IPS-NIHi7 (cell line): Measurements from ENCODE around the gene RSPO3.
A peak's percentile ranks its signal among the peaks of the same experiment; 100 is the strongest.

Source experiments
- DNase-seq: peaks from one replicate; pipeline ENCODE4 v3.0.0; 2012; ENCODE audit warnings: mixed read lengths; ENCODE audit errors: extremely low spot score

RSPO3 gene

DNA sequence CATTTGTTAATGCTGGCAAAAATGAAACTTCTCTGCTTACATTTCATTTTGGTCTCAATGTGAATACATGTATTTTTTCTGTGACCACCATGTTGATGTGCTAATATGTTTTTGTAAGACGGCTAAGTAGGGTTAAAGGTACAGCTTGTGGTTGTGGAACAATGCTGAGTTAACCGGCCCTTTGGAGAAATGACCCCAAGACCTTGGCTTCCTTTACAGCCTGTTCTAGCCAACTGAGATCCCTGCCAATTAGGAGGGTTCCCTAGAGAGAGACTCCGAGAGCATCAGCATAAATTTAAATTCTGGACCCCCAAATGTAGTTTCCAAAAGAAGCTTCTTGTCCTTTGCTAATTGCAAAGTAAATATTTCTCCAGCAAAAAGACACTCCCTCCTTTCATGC lies 44.4 kb downstream of the RSPO3 start:
- DNase-seq = no peak

DNA sequence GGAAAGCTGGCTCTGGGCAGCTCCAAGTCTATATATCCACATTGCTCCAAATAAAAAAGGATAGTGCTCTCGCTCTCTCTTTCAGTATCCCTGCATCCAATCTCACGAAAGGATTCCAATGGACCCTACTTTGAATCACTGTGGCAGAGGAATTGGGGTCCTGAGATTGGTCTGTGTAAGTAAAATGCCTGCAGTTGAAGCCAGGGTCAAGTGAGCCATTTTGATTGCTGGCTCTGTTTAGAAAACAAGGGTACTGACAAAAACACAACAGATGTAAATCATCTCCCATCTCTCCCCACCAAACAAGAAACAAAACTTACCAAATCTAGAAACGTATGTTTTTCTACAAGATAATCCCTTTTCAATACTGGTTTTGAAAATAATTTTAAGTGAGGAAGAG lies 45.6 kb downstream of the RSPO3 start:
- no peak for DNase-seq

DNA sequence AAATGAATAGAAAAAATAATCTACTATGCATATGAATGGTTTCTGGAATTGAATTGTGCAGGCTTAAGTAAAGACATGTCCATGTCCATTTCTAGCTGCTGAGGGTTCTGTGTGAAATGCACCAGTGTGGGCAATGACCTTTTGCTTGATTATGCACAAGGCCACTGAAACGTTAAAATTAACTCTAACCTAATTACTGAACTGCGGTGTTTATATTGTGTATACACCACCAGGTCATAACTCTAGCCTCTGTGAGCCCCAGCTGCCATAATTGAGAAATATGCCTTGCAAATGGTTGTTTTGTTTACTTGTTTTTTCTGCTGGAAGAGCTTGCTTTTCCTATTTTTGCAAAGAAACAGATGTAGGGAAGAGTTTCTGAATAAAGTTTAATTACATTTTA lies 46.1 kb downstream of the RSPO3 start:
- DNase-seq = no peak

DNA sequence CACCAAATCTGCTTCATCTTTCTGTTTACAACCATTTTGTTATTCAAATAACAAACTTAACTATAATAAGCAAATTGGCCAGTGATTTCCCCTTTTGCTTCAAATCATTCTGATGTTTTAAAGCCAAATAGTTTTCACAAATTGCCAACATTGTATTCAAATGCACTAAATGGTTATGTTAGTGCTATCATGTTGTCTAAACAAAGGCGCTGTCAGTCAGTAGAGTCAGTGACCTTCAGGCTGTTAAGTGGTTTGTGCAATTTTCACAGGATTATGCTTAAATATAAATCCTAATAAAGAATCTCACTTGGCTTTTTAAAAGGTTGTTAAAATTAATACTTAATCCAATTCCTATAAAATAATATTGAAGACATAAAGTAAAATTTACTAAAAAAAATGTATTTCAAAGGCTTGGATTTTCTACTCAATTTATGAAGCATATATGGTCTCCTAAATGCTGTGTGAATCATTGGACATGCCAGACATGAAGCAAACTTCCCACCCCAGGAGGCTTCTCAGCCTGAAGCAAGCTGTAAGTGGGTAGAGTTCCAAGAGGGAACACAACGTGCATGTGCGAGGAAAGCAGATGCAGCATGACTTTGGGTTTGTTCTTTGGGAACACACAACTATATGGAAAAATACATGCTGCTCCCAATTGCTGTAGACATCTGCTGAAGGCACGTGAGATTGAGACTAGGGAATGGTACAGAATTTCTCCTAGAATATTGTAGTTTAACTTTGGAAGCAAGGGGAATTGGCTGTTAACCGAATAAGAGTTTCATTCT lies 54.9 kb downstream of the RSPO3 start:
- DNase-seq = no peak

DNA sequence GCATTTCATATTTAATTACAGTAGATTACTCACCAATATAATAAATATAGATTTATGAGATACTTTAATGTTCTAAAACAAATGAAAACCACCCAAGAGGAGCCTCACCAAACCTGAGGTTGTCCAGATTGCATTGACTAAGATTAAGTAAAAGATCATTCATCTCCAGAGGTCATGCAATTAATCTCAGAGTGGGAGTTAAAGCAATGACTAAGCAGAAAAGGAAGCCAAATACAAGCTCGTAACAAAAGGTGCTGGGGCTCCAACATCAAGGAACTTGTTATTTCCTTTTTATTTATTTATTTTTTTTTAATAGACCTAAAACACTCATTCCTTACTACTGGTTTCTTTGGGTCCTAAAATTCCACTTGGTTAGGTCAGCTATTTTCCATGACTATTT lies 57.7 kb downstream of the RSPO3 start:
- no peak for DNase-seq

DNA sequence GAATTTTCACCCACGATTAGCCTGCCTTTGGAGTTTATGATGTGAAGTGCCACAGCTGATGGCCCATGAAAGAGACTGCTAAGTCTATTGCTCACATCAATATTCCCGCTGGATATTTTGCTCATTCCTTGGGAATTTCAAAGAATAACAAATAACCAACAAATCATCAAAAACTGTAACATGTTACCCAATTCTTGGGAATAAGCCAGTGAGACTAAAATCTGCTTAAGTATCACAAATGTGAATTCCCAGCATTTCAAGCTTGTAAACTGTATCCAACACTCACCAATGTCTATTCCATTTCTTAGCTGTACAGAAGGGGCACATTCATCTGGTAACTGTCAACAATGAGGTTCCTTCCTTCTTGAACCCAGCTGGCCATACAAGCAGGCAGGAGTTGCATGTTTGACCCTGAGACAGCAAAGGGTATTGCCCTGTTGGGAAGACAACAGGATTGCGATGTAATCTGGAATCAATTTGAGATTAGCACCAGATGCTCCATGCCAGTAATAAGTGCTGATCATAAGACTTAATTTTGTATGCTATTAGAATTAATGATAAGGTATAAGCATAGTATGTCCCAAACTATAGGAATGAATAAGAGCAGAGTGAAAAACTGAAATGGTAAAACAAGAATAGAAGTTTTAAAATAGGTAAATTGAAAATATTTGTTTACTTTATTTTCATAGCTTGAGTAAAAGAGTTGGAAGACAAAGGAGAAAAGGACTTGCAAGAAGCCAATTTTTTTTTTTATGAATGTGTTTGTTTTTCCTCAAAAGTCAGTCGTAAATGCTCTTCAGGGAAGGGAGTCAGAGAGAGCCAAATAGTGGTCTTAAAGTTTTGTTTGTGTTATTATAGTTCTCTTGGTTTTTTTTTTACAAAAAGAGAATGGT lies 58.8 kb downstream of the RSPO3 start:
- no peak for DNase-seq

DNA sequence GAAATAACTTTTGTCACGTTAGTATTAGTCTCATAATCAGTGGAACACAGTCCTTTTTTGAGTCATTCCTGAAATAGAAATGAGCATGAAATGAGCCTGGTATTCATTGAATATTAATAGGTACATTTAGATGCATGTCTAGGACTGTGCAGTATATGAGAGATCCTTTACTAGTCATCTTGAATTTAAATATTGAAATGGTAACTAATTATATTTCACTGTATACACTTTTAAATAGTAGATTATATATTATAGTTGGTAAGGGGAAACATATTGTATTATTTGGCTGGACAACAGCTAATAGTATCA lies 59.4 kb downstream of the RSPO3 start:
- no peak for DNase-seq

DNA sequence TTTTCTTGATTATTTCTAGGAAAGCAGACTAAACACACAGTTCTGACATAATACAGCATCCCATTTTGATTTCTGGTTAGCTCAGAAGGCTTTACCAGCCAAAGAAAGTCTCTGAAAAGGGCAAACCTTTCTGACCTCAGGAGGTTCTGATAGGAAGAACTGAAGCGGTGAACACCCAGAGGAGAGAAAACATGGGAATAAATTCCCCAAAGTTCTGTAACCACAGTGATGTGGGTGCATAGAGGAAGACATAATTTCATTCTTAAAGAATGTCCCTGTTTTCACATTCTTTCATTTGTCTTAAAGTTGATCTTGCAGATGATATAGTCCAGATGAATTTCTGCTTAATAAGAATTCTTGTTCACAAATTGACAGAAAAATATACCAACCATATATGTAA lies 60.3 kb downstream of the RSPO3 start:
- no peak for DNase-seq

DNA sequence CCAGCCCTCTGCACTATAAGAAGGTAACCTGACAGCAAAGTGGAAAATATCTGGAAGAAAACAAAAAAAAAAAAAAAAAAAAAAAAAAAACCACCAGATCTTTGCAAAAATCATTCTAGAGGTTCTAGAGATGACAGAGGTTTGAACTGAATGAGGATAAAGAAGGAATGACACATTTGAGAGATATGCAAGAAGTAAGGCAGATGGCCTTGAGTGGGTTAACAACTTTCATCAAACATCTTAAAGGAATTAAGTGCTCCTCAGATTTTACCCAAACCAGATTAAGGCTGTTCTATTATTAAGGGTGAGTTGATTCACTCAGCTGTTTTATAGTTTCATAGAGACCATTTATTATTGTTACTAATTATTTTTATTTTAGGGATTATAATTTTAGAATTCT lies 62.0 kb downstream of the RSPO3 start:
- no peak for DNase-seq

DNA sequence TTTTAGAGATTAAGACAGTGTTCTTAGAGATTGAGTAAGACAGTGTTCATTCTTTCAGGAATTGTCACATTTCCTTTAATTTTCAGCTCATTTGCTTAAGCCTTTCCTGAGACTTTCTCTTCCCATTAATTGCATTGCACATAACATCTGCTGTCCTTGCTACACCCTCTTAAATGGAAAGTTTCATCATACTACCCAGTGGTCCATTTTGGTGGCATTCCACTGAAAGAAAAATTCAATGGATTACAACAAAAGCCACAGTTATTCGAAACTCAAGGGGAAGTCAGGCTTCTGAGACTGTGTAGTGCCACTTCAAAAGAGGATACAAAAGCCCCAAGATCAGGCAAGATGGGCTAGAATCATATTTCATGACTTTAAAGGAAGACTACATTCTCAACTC lies 64.0 kb downstream of the RSPO3 start:
- DNase-seq = no peak

DNA sequence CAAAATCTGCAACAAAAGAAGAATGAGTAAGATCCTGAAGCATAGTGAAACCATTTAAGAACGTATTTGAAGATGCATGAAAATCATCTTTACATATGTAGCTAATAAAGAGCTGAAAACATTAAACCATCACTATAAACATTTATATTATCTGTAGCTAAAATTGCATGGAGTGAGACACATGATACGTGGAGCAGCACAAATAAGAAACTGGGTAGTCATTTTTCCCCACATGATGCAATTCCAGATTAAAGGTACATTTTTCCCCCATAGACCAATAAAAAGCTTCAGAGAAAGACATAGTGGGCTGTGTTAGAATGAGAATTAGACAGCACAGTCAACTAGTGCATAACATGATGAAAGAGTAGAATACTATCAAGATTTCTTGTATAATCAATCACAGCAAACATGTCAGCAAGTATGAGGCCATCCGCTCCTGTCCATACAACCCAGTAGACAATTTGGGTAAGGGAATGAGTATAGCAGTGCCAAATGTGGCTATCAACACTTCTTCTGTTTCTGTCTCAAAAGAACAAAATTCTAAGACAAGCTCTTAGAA lies 67.0 kb downstream of the RSPO3 start:
- no peak for DNase-seq

DNA sequence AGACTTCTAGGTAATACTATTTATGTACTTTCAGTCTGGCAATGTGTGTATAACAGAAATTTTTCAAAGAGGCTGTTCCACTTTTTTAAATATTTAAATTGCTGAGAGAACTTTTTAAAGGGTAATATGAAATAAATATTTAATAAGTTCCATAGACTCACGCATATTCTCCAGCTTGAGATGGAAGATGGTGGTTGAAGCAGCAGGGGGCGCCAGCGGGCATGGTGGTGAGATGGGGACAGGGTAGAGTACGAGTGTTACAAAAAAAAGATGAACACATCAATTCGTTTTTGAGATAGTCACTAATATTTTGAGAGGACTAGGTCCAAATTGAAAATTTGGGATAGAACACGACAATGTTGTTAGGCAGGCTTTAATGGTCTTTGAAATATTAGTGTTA lies 68.4 kb downstream of the RSPO3 start:
- peak; percentile 51 for DNase-seq

DNA sequence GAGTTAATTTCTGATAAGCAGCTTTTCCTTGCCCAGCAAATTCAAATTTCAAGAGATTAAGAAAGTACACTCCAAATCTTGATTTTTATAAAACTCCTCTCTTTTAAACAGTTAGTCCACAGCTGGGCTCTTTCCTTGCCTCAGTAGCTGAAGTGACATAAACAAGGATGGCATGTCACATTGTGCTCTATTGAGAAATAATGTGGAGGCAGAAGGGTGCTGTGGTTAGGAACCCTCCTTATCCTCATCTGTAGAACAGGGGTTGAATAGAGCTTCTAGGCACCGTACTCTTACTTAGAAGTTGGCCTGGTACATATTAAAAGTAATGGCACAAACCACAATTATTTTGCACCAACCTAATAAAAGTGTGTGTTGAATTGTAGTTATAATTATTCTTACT lies 70.3 kb downstream of the RSPO3 start:
- no peak for DNase-seq

DNA sequence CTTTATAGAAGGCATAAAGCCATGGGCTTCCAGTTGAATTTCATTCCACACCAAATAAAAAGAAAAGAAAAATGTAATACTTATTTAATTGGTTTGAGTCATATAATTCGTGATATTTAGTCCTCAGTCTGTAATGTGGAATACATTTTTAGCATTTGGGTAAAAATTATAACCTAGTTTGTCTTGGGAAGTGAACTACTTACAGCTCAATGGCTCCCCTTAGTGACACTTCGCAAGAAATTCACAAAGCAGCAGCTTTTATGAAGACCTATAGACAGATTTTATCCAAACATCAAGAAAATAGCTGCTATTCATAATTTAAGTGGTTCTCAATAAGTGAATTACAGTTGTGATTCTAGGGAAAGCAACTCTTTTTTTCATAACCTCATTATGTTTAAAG lies 72.1 kb downstream of the RSPO3 start:
- peak; percentile 18 for DNase-seq

DNA sequence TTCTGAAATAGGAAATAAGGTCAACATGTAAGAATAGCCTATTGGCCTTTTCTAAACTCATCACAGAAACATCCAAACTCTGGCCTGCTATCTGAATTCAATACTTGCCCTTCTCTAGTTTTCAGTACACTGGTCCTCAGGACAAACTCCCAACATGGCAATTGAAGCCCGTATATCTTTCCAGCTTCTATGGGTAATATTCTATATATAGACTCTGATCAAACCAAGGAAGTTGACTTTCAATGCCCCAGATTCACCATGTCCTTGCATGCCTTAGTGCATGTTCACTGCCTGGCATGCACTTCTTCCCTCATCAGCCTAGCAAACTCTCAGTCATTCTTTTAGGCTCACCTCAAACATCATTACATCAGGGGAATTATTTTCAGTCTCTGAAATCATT lies 73.2 kb downstream of the RSPO3 start:
- DNase-seq = no peak

DNA sequence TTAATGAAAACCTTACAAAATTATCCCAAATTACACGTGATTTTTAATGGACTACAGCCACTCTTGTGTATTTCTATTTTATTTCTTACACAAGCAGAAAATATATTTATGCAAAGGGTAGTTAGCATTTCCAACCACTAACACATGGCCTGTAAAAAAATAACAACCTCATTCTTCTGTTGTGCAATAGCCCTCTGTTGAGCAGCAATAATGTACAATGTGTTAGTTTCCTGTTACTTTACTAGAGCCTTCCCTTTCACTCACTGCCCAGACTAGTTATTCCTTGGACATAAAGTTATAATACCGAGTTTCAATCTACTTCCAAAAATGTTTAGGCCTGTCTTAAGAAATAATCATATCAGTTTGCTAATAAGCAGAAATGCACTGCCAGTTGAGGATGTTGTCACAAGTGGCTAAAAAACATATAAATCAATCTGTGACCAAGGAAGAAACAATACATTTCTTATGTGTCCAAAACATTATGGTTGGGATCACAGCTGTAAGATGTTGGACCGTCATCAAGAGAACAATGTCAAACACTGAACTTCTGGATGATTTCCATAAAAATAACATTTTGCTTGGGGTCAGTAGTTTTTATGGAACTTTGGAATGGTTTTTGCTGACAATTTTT lies 74.6 kb downstream of the RSPO3 start:
- no peak for DNase-seq

DNA sequence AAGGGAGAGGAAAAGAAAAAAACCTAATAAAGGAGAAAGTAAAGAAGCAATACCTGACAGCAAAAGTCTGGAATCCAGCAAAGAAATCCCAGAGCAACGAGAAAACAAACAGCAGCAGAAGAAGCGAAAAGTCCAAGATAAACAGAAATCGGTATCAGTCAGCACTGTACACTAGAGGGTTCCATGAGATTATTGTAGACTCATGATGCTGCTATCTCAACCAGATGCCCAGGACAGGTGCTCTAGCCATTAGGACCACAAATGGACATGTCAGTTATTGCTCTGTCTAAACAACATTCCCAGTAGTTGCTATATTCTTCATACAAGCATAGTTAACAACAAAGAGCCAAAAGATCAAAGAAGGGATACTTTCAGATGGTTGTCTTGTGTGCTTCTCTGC lies 77.4 kb downstream of the RSPO3 start:
- DNase-seq = no peak

DNA sequence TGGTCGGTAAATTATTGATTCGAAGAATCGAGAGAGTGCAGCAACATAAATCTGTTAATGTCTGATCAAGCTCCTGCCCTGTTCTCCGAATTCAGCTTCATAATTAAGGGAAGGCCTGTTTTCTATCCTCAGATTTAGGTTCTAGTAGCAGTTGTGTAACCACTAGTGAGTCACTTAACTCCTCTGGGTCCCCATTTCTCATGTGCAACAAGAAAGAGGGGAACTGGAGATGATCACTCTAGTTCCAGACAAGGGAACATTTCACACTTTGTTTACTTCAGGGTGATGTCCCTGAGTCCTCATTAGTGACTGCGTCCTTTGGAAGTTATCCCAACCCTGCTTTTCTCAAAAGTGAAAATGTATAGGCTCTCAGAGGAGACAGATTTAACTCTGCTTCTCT lies 80.1 kb downstream of the RSPO3 start:
- DNase-seq = no peak

DNA sequence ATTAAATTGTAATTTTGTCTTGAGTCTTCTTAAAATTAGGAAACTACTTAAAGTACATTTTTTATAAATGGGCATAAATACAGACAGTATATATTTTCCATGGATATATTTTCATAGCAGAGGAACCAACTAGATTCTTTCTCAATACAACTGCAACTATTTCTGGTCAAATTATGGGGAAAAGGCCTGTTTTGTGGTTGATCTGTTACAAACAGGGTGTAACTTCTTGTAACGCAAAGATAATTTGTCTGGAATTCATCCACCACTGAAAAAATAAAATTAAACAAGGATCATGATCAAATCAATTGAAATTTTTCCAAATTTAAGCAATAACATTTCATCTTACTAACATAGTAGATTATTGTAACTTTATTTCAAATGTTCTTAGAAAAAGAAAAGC lies 81.0 kb downstream of the RSPO3 start:
- DNase-seq = no peak

DNA sequence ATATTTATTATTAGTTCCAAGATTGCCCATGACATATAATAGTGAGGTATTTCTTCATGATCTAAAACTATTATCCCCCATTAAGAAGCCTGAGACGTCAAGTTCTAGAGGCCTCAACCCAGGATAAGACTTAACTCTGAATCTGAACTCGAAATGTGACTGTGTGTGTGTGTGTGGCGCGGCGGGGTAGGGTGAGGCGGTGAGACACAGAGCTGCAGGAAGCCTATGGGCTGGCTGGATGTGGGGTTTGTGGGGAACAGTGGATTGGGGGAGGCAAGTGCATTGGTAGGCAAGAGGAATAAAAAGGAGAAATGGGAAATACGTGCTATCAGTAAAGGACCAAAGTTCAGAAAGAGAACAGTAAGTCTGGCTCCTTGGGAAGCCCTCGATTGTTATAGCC lies 81.6 kb downstream of the RSPO3 start:
- DNase-seq = no peak

DNA sequence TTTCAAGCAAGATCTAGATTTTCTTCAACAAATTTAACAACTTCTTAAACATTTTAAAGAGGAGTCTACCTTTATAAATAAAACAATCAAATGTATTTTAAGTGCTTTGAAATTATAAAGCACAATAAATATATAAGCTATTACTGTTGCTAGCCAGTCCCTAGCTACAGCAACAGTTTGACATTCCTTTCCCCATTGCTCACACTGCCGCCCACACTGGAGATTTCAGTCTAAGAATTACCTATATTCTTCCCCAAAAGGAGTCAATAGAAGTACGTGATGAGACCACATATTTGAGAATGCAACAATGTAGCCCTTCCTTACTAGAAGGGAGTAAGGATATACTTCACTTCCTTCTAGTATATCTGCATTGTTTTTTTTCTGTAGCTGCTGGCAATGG lies 82.8 kb downstream of the RSPO3 start:
- DNase-seq = no peak

DNA sequence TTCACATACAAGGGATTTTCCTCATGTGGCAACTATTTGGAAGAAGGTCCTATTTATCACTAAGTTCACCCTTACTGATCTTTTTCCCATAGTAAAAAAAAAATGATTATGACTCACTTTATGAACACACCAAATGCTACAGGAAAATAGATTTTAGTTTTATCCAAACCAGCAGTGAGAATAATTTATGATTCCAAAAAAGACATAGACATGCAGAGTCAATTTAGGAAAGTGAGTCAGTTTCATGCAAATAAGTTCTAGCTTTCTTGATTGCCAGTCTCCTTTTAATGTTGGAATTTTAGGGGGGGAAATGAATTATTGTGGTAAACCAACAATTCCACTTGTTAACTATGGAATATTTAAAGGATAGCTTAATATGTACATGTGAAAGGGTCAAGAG lies 84.2 kb downstream of the RSPO3 start:
- DNase-seq = no peak

DNA sequence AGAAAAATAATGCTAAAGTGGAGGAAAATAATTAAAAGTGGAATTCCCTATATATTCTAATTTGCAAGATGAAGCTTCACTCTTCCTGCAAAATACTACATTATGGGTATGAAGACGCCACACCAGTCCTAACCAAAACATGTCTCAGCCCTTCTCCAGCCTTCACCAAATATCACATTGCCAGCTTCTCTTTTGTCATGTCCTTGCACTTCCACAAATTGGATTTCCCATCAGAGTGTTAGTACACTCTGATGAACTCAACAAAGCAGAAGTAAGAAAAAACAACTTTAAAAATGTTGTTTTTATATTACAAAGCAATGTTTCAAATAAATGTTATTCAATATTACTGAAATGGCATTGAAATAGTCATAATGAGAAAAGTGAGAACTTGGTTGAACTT lies 85.8 kb downstream of the RSPO3 start:
- DNase-seq = no peak
